IPS-20b (cell line): ENCODE data around the gene OR6Q1.

Experiments used
- H3K27ac ChIP-seq: one replicate; pipeline ENCODE4 v1.5.1; 2013; ENCODE audit warnings: low read length
- H3K27me3 ChIP-seq: 2 replicates; pipeline ENCODE4 v1.6.1; 2013; ENCODE audit warnings: mild to moderate bottlenecking, low read length, inconsistent platforms; ENCODE audit not compliant: insufficient read depth
- H3K36me3 ChIP-seq: 2 replicates; pipeline ENCODE4 v1.6.1; 2013; ENCODE audit warnings: low read depth, mild to moderate bottlenecking, inconsistent platforms, low read length, moderate library complexity; ENCODE audit not compliant: insufficient read depth
- H3K4me1 ChIP-seq: 2 replicates; pipeline ENCODE4 v1.6.1; 2013; ENCODE audit warnings: mild to moderate bottlenecking, control low read depth, inconsistent platforms, low read length, moderate library complexity; ENCODE audit not compliant: insufficient read depth
- H3K4me3 ChIP-seq: 2 replicates; pipeline ENCODE4 v1.5.1; 2013; ENCODE audit warnings: mild to moderate bottlenecking, low read length, inconsistent platforms
- H3K9ac ChIP-seq: 2 replicates; pipeline ENCODE4 v1.6.1; 2013; ENCODE audit warnings: low read depth, mild to moderate bottlenecking, inconsistent platforms, low read length, moderate library complexity
- H3K9me3 ChIP-seq: 2 replicates; pipeline ENCODE4 v1.6.1; 2013; ENCODE audit warnings: mild to moderate bottlenecking, low read depth, low read length, inconsistent platforms; ENCODE audit not compliant: insufficient read depth

The OR6Q1 gene

DNA sequence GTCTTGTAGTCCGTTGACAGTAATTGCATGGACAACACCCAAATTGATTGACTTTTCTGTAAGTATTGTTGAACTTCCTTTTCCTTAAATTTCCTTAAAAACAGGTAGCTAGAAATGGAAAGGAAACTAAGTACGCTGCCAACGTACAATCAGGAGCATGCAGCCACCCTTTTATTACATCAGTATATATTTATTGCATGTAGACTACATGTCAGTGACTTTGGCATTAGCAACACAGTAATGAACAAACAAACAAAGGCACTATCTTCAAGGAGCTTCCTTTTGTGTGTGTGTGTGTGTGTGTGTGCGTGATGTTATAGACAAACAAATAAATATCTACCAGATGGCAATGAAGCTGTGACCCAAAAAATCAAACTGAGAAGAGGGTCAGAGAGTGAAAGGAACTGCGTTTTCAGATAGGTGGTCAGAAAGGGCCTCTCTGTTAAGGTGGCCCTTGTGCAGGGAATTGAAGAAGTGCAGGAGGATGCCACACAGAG is 7.3 kb upstream of the OR6Q1 start, which contains the start of gene OR9Q1:
OR9Q1 (plus strand) TSS at position 447 of the 497 bp plus-strand sequence. CDS start 155,564 bp downstream, outside the sequence.
- no peaks in the 10 kb centered on the region for H3K36me3 ChIP-seq
- no peaks in the 10 kb centered on the region for H3K9me3 ChIP-seq
- no peak within 1 kb of the TSS for H3K4me3 ChIP-seq
- H3K27me3 ChIP-seq = no peaks in the 10 kb centered on the region
- H3K4me1 ChIP-seq = no peaks in the 10 kb centered on the region
- no peak within 1 kb of the TSS for H3K27ac ChIP-seq
- no peak within 1 kb of the TSS for H3K9ac ChIP-seq

DNA sequence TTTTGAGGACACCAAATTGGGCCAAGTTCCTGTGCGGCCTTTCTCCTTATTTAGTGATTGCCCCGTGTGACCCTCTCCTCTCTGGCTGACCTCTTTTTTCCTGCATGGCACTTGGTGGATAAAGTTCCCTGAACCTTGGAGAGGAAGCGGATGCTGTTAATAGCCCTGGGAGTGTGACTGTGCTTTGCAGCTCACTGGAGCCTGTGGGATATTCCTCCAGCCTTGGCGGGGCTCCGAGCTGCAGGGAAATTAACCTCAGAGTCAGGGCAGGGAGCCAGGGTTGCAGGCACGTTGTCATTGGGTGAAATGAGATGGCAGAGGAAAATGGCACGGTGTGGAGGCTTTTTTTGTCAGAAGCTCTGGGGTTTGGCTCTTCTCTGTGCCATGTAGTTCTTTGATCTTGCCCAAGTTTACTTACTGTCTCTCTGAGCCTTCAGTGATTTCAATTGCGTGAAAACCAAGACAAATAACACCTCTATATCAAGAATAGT is 6.1 kb upstream of the OR6Q1 start:
- Histone ChIP-seq H3K9ac (no peak overlapping the region), H3K27me3 (no peaks in the 10 kb centered on the region), H3K36me3 (no peaks in the 10 kb centered on the region), H3K27ac (no peak overlapping the region), H3K4me3 (no peak overlapping the region), H3K4me1 (no peaks in the 10 kb centered on the region), H3K9me3 (no peaks in the 10 kb centered on the region)

DNA sequence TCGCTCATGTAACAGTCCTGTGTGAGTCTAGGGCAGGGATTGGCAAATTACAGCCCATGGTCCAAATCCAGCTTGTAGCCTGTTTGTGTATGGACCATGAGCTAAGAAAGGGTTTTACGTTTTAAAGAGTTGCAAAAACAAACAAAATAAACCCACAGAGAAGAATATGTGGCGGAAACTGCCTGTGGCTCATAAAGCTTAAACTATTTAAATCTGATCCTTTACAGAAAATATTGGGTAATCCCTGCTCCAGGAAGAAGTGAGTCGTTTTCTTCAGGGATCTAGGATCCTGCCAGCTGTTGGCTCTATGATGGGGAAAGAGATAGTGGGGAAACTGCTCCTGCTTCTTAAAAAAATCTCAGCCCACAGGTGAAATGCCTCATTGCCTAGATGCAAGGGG is 3.4 kb upstream of the OR6Q1 start:
- no peaks in the 10 kb centered on the region for H3K27me3 ChIP-seq
- H3K9ac ChIP-seq = no peak overlapping the region
- H3K4me3 ChIP-seq = no peak overlapping the region
- no peaks in the 10 kb centered on the region for H3K9me3 ChIP-seq
- no peaks in the 10 kb centered on the region for H3K4me1 ChIP-seq
- no peak overlapping the region for H3K27ac ChIP-seq
- no peaks in the 10 kb centered on the region for H3K36me3 ChIP-seq

DNA sequence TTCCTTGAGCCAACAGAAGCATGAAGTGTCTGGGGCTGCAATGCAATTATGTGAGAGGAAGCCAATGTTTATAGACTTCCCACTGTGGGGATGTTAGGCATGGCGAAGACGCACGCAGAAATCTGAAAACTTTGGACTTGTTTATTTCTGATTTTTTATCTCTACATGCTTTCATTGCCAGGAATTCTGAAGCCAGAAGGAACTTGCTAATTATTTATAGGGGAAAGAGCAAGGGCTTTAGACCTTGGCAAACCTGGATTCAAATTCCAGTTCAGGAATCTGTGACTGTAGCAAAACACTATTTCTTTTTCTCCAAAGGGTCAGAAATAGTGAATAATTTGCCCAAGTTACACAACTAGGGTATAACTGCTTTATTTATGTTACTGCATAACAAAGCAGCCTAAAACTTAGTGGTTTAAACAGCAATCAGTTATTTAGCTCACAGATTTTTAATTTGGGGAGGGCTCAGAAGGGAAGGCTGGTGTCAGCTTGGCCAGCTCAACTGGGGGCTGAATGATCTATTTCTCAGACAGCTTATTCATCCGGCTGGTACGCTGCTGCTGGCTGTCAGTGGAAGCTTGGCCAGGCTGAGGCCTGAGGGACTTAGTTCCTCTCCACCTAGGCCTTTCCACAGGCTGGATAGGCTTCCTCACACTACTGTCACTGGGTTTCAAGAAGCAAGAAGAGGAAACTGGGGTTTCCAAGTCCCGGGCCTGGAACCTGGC is 1.9 kb upstream of the OR6Q1 start:
- Histone ChIP-seq H3K4me3 (no peak overlapping the region), H3K36me3 (no peaks in the 10 kb centered on the region), H3K27me3 (no peaks in the 10 kb centered on the region), H3K9me3 (peaks cover 7% of the 10 kb centered on the region; the same call in 1 of the 2 replicates), H3K9ac (no peak overlapping the region), H3K4me1 (no peaks in the 10 kb centered on the region), H3K27ac (no peak overlapping the region)

DNA sequence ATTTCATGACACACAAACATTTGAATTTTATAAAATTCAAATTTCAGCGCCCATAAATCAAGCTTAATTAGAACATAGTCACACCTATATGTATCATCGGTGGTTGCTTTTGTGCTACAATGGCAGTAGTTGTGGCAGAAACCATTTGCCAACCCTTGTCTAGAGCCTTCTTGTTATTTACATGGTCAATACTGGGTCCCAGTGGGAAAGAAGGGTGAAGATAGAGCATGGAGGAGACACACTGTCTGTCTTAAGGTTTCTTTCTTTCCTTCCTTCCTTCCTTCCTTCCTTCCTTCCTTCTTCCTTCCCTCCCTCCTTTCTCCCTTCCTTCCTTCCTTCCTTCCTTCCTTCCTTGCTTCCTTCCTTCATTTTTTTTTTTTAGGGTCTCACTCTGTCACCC is 3.7 kb downstream of the OR6Q1 start:
- no peak overlapping the region for H3K4me3 ChIP-seq

DNA sequence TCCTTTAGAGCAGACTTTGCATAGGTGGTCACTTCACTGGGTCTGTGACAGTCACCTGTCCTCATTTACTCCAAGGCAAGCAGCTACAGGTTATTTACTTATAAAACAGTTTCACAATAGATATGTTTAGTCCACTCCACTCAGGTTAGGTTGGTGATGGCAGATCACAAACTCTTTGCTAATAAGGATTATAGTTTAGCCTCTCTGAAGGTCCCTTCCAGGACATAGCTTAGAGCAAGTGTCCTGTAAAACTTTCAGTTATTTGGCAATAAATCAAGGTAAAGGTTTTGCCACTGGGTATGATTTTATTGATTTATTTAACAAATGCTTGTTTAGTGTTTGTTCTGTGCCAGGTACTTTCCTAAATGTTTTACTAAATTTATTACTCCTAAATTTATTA is 8.8 kb downstream of the OR6Q1 start:
- Histone ChIP-seq H3K9ac (no peak overlapping the region), H3K9me3 (peaks cover 6% of the 10 kb centered on the region; the same call in 1 of the 2 replicates), H3K27me3 (no peaks in the 10 kb centered on the region), H3K36me3 (no peaks in the 10 kb centered on the region), H3K4me3 (no peak overlapping the region), H3K4me1 (no peaks in the 10 kb centered on the region), H3K27ac (no peak overlapping the region)

More for the DNA sequence above, 3.7 kb downstream of the OR6Q1 start:
- Histone ChIP-seq H3K36me3 (no peaks in the 10 kb centered on the region), H3K9me3 (peaks cover 12% of the 10 kb centered on the region; the same call in 1 of the 2 replicates), H3K4me1 (no peaks in the 10 kb centered on the region), H3K27ac (no peak overlapping the region), H3K9ac (no peak overlapping the region), H3K27me3 (no peaks in the 10 kb centered on the region)

DNA sequence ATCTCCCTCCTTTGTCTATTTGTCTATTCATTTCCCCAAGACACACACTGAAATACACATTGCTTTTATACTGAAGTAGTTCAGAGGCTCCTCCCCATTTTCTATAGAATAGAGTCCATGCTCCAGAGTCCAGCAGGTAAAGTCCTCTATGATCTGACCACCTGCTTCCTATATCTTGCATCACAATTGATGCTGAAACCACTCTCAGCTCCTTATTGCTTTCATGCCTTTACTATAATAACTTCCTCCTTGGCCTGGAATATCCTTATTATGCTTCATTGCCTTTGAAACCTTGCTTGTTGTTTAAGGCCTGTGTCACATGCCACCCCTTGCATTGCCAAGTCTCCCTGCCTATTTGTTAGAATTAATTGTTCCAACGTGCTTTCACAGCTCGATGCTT is 12.6 kb downstream of the OR6Q1 start:
- no peaks in the 10 kb centered on the region for H3K36me3 ChIP-seq
- H3K9ac ChIP-seq = no peak overlapping the region
- H3K9me3 ChIP-seq = no peaks in the 10 kb centered on the region
- no peak overlapping the region for H3K4me3 ChIP-seq
- H3K27me3 ChIP-seq = no peaks in the 10 kb centered on the region
- no peaks in the 10 kb centered on the region for H3K4me1 ChIP-seq
- no peak overlapping the region for H3K27ac ChIP-seq

DNA sequence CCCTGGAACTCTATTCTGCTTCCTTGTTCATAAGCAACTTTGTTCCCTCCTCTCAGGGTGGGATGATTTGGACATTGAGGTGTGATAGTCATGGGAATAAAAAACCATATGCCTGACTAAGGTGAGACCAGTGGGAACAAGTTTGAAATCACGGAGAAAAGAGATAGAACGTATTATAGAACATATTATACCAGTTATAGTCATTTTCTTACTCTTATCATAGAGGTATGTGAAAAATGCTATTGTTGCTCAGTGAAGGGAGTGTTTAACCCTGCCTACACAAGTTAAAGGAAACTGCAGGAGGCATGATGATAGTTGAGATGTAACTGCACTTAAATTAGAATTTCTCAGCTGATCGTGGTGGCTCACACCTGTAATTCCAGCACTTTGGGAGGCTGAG is 15.5 kb downstream of the OR6Q1 start:
- no peak overlapping the region for H3K9ac ChIP-seq
- no peak overlapping the region for H3K4me3 ChIP-seq
- H3K27ac ChIP-seq = no peak overlapping the region
- no peaks in the 10 kb centered on the region for H3K9me3 ChIP-seq
- no peaks in the 10 kb centered on the region for H3K4me1 ChIP-seq
- no peaks in the 10 kb centered on the region for H3K36me3 ChIP-seq
- no peaks in the 10 kb centered on the region for H3K27me3 ChIP-seq

DNA sequence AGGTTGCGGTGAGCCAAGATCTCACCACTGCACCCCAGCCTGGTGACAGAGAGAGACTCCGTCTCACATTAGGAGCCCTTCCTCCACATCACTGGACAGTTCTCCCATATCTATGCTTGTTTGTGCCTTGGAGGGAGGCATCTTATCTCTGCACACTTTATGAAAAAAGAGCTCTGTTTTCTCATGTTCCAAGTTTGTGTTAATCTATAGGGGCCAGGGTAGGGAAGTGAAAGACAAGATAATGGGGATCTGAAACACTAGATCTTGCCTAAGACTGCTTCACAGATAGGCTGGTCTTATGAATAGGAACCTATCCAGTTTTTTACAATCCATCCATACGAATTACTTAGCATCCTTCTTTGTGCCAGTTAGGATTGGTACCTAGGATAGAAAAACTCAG is 17.1 kb downstream of the OR6Q1 start:
- no peak overlapping the region for H3K9ac ChIP-seq
- H3K9me3 ChIP-seq = no peaks in the 10 kb centered on the region
- no peaks in the 10 kb centered on the region for H3K36me3 ChIP-seq
- H3K4me3 ChIP-seq = no peak overlapping the region
- H3K27ac ChIP-seq = no peak overlapping the region
- H3K4me1 ChIP-seq = no peaks in the 10 kb centered on the region
- H3K27me3 ChIP-seq = no peaks in the 10 kb centered on the region

DNA sequence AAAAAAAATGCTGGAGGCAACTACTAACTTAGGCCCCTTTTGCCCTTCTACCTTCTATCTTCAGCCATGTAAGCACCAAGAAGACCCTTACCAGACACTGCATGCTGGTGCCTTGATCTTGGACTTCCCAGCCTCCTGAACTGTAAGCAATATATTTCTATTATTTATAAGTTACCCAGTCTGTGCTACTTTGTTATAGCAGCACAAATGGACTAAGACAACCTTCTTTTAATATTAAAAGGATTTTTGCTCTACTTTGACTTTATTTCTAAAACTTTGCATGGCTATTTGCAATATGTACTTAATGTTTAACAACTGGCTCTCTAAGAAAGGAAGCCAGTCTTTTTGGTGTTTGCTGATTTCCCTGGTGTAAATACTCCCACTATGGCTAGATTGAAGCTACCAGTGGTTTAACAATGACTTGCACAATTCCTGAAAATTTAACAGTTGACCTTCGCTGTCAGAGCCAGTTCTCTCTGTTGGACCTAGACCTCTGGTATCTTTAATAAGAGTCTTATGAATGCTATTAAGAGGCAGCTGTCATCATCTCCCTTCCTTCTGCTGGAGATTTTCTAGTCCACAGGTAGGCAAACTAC is 25.2 kb downstream of the OR6Q1 start:
- Histone ChIP-seq H3K9ac (no peak overlapping the region), H3K36me3 (no peaks in the 10 kb centered on the region), H3K27me3 (no peaks in the 10 kb centered on the region), H3K4me3 (no peak overlapping the region), H3K27ac (no peak overlapping the region), H3K4me1 (peaks cover 10% of the 10 kb centered on the region), H3K9me3 (no peaks in the 10 kb centered on the region)

DNA sequence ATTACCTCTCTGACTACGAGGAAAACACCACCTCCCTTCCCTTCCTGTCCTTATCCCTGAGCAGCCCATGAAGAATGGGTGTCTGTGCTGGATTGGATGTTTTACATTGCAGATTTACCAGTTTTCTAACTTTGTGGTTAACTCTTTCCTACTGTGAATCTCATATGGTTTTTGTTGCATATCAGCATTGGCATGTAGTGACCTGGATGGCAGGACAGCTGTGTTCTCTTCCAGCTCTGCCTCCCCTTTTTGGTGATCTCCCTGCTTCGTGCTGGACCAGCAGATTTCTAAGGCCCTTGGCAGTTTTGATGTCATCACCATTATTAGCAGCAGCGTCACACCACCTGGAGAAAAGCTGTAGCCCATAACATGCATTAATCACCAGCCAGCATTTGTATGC is 26.7 kb downstream of the OR6Q1 start:
- H3K4me1 ChIP-seq = peaks cover 16% of the 10 kb centered on the region
- H3K4me3 ChIP-seq = no peak overlapping the region
- no peak overlapping the region for H3K27ac ChIP-seq
- H3K9ac ChIP-seq = no peak overlapping the region
- H3K36me3 ChIP-seq = no peaks in the 10 kb centered on the region
- H3K27me3 ChIP-seq = no peaks in the 10 kb centered on the region
- H3K9me3 ChIP-seq = no peaks in the 10 kb centered on the region
